Stimulated activated effector memory CD8-positive, alpha-beta T cell treated with anti-CD3 and anti-CD28 coated beads, Interleukin-12 subunit alpha, Interleukin-12 subunit beta, amount 100 ng/mL, for 72 hours (primary cell): Measurements from ENCODE around the gene CEP76.

ENCODE experiments used
- ATAC-seq: fragments of 150-1000 bp; cut with Tn5 transposase; 2 replicates; pipeline ENCODE4 v1.10.0; 2021
- DNase-seq, 2 donors: peaks; one replicate each; pipeline ENCODE4 v3.0.0; 2021 to 2022; ENCODE audit warnings: low spot score in 2 of 2
- H3K27ac Mint-ChIP-seq: one replicate; pipeline ENCODE4 v1.8.0; 2022; ENCODE audit warnings: mild to moderate bottlenecking, mixed read lengths
- H3K36me3 Mint-ChIP-seq: one replicate; pipeline ENCODE4 v1.8.0; 2022; ENCODE audit warnings: mild to moderate bottlenecking, mixed read lengths
- H3K4me1 Mint-ChIP-seq: one replicate; pipeline ENCODE4 v1.8.0; 2022; ENCODE audit warnings: mixed read lengths
- H3K4me3 Mint-ChIP-seq: one replicate; pipeline ENCODE4 v1.8.0; 2022; ENCODE audit warnings: mild to moderate bottlenecking, mixed read lengths
- H3K9me3 Mint-ChIP-seq: one replicate; pipeline ENCODE4 v1.8.0; 2022; ENCODE audit warnings: mixed read lengths

The CEP76 gene, protein sequence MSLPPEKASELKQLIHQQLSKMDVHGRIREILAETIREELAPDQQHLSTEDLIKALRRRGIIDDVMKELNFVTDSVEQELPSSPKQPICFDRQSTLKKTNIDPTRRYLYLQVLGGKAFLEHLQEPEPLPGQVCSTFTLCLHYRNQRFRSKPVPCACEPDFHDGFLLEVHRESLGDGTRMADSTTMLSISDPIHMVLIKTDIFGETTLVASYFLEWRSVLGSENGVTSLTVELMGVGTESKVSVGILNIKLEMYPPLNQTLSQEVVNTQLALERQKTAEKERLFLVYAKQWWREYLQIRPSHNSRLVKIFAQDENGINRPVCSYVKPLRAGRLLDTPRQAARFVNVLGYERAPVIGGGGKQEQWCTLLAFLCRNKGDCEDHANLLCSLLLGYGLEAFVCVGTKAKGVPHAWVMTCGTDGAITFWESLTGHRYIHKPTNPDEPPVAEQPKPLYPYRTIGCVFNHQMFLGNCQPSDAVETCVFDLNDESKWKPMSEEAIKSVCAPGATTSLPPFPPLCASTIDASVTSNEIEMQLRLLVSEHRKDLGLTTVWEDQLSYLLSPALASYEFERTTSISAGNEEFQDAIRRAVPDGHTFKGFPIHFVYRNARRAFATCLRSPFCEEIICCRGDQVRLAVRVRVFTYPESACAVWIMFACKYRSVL

GRCh38 chr18:12702221-12703095 lies at the start of gene CEP76, which contains the start of gene PSMG2:
TSS of gene CEP76 (minus strand) at chr18:12702723. CDS start at chr18:12702548, 175 bp downstream.
TSS of gene PSMG2 (plus strand) at chr18:12703042. CDS start at chr18:12703108, 66 bp downstream.
- H3K4me1 Mint-ChIP-seq, result peaks cover 36% of the 10 kb centered on the region
- peaks cover 50% of the 10 kb centered on the region for H3K36me3 Mint-ChIP-seq

GRCh38 chr18:12751891-12752290 lies 49.4 kb upstream of the CEP76 start:
- H3K4me1 Mint-ChIP-seq, result peaks cover 15% of the 10 kb centered on the region
- ATAC-seq, result no peak
- DNase-seq, result no peak
- no peaks in the 10 kb centered on the region for H3K9me3 Mint-ChIP-seq
- H3K4me3 Mint-ChIP-seq, result no peak overlapping the region
- H3K27ac Mint-ChIP-seq, result no peak overlapping the region
- H3K36me3 Mint-ChIP-seq, result peaks cover 8% of the 10 kb centered on the region

More at GRCh38 chr18:12702221-12703095, at the start of gene CEP76, which contains the start of gene PSMG2:
- DNase-seq, result peak; percentile 77 to 92
- peak; percentile 94 for ATAC-seq
- peak within 1 kb of the TSS; percentile 100 for H3K27ac Mint-ChIP-seq
- no peaks in the 10 kb centered on the region for H3K9me3 Mint-ChIP-seq
- H3K4me3 Mint-ChIP-seq, result peak within 1 kb of the TSS; percentile 99

DNA sequence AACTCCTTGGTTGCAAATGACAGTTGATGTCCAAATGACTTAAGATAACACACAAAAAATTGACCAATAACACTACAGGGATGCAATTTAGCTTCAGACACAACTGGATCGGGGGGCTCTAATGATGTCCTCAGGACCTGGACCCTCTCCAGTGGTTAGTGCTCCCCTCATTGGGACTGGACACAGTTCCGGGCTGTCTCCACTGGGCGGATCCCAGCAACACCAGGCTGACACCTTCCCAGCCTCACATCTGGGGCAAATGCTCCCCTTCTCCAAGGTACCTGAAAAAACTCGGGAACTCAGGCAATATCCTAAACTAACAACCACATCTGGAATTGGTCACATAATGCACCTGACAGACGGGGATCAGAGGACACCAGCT lies 49.0 kb upstream of the CEP76 start:
- no peaks in the 10 kb centered on the region for H3K9me3 Mint-ChIP-seq
- H3K4me1 Mint-ChIP-seq, result peaks cover 15% of the 10 kb centered on the region
- no peak for DNase-seq
- ATAC-seq, result no peak
- peaks cover 8% of the 10 kb centered on the region for H3K36me3 Mint-ChIP-seq
- no peak overlapping the region for H3K27ac Mint-ChIP-seq
- H3K4me3 Mint-ChIP-seq, result no peak overlapping the region

DNA sequence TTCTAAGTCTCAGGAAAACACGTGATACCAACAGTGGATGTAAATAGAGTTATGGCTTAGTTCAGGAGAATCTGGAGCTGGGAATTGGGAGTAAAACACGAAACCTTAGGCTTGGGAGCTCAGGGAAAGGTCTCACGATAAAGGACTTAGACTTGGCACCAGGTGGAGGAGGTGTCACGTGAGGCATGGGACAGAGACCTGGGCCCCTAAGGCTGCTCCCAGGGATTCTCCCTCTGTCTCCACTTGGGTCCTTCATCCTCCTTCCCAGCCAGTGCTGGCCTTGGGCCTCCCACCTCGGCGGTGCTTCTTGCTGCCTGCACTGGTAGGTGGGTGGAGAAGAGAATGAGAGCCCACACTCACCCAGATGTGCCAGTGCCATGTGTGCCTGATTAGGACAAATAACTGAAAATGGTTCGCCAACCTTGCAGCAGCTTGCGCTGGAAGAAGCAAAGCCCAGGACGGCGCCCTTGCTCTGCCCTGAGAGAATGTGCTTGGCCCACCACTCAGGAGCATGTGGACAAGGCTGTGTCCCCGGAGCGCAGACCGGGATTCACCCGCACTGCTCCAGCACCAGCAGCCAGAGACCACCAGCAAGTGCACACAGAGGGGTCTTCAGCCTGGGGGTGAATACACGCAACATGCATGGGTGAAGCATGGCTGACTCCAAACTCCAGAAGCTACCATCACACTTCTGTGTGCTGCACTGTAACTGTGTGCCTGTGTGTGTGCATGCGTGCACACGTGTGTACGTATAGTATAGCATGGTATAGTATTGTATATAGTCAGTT lies 48.4 kb upstream of the CEP76 start:
- H3K9me3 Mint-ChIP-seq, result no peaks in the 10 kb centered on the region
- no peak overlapping the region for H3K27ac Mint-ChIP-seq
- no peak overlapping the region for H3K4me3 Mint-ChIP-seq
- H3K4me1 Mint-ChIP-seq, result peaks cover 15% of the 10 kb centered on the region
- ATAC-seq (no peak), DNase-seq (no peak)
- H3K36me3 Mint-ChIP-seq, result peaks cover 8% of the 10 kb centered on the region

DNA sequence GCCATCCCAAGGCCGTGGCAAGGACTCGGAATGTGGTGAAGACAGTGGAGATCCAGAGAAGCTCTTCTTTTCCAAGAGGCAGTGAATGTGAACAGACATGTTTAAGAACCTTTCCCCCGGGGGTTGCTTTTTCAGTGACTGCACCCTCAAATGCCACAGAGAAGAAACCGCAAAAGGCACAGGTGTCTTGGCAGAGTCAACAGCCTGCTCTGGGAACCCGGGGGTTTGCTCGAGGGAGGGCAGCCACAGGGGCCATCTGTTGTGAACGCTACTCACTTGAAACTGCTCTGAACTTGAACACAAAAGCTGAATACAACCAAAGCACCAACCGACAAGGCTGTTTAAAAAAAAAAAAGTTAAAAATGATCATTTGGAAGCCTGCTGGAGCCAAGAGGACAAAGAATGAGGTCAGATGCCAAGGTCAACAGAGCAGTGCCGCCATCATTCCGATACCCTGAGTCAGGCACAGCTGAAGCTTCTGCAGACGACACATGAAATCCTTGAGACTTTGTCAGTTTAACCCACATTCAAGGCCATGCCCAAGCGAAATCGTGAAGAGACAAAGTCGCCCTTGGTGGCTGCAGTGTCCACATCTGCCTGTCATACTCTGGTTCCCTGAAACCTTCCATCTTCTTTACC lies 47.7 kb upstream of the CEP76 start:
- DNase-seq (no peak), ATAC-seq (no peak)
- H3K4me3 Mint-ChIP-seq, result no peak overlapping the region
- H3K9me3 Mint-ChIP-seq, result no peaks in the 10 kb centered on the region
- H3K27ac Mint-ChIP-seq, result no peak overlapping the region
- H3K36me3 Mint-ChIP-seq, result peaks cover 8% of the 10 kb centered on the region
- peaks cover 15% of the 10 kb centered on the region for H3K4me1 Mint-ChIP-seq

- no peak for DNase-seq
- no peak overlapping the region for H3K4me3 Mint-ChIP-seq
- H3K36me3 Mint-ChIP-seq, result peaks cover 8% of the 10 kb centered on the region
- H3K9me3 Mint-ChIP-seq, result no peaks in the 10 kb centered on the region
- no peak for ATAC-seq
- H3K4me1 Mint-ChIP-seq, result peaks cover 15% of the 10 kb centered on the region
- no peak overlapping the region for H3K27ac Mint-ChIP-seq
Observed at GRCh38 chr18:12749121-12749520, 46.6 kb upstream of the CEP76 start.

- Mint-ChIP-seq H3K4me1 (peaks cover 15% of the 10 kb centered on the region), H3K36me3 (peaks cover 8% of the 10 kb centered on the region), H3K4me3 (no peak overlapping the region), H3K27ac (no peak overlapping the region), H3K9me3 (no peaks in the 10 kb centered on the region)
- ATAC-seq, result no peak
- no peak for DNase-seq
Observed at GRCh38 chr18:12748671-12749070, 46.1 kb upstream of the CEP76 start.

DNA sequence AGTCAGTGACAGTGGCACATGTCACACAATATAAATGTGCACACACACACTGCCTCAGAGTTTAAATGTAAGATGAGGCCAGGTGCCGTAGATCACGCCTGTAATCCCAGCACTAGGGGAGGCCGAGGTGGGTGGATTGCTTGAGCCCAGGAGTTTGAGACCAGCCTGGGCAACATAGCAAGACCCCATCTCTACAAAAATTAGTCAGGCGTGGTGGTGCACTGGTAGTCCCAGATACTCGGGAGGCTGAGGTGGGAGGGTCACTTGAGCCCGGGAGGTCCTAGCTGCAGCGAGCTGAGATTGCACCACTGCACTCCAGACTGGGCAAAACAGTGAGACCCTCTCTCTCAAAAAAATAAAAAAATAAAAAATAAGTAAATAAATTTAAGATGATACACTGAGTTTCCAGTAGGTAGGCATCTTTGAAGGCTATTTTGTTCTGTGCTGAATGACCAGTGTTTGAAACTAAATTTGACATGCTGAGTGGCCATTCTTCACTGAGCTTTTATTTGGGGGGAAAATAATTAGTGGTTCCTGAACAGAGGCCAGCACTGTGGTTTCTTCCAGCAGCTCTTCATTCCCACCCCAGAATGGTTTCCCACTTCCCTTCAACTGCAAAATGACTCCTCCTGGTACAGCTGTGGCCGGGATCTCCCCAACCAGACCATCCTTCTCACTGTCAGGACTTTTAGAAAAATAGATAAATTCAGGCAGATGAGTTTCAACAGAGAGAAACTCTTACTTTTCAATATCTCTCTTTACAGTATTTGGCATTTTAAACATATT lies 45.2 kb upstream of the CEP76 start:
- peaks cover 8% of the 10 kb centered on the region for H3K36me3 Mint-ChIP-seq

GRCh38 chr18:12745095-12745795 lies 42.7 kb upstream of the CEP76 start:
- no peak for ATAC-seq
- no peak for DNase-seq
- no peak overlapping the region for H3K27ac Mint-ChIP-seq
- no peaks in the 10 kb centered on the region for H3K9me3 Mint-ChIP-seq
- H3K36me3 Mint-ChIP-seq, result peaks cover 8% of the 10 kb centered on the region
- peaks cover 10% of the 10 kb centered on the region for H3K4me1 Mint-ChIP-seq
- no peak overlapping the region for H3K4me3 Mint-ChIP-seq

More for the DNA sequence above, 45.2 kb upstream of the CEP76 start:
- Mint-ChIP-seq H3K9me3 (no peaks in the 10 kb centered on the region), H3K4me1 (peaks cover 15% of the 10 kb centered on the region), H3K27ac (no peak overlapping the region), H3K4me3 (no peak overlapping the region)
- no peak for ATAC-seq
- DNase-seq, result no peak

GRCh38 chr18:12744103-12744502 lies 41.6 kb upstream of the CEP76 start:
- no peak for DNase-seq

GRCh38 chr18:12742453-12742852 lies 39.9 kb upstream of the CEP76 start:
- Mint-ChIP-seq H3K4me1 (no peaks in the 10 kb centered on the region), H3K4me3 (no peak overlapping the region), H3K9me3 (no peaks in the 10 kb centered on the region), H3K27ac (no peak overlapping the region), H3K36me3 (no peaks in the 10 kb centered on the region)
- DNase-seq (no peak), ATAC-seq (no peak)

More at GRCh38 chr18:12744103-12744502, 41.6 kb upstream of the CEP76 start:
- no peak overlapping the region for H3K4me3 Mint-ChIP-seq
- no peaks in the 10 kb centered on the region for H3K9me3 Mint-ChIP-seq
- H3K36me3 Mint-ChIP-seq, result peaks cover 2% of the 10 kb centered on the region
- peak; percentile 68 for ATAC-seq
- H3K27ac Mint-ChIP-seq, result no peak overlapping the region
- H3K4me1 Mint-ChIP-seq, result peaks cover under 1% of the 10 kb centered on the region

- ATAC-seq (peak; percentile 77), DNase-seq (no peak)
- Mint-ChIP-seq H3K4me1 (no peaks in the 10 kb centered on the region), H3K4me3 (no peak overlapping the region), H3K36me3 (no peaks in the 10 kb centered on the region), H3K27ac (no peak overlapping the region), H3K9me3 (no peaks in the 10 kb centered on the region)
Observed at GRCh38 chr18:12741351-12741750, 38.8 kb upstream of the CEP76 start.

DNA sequence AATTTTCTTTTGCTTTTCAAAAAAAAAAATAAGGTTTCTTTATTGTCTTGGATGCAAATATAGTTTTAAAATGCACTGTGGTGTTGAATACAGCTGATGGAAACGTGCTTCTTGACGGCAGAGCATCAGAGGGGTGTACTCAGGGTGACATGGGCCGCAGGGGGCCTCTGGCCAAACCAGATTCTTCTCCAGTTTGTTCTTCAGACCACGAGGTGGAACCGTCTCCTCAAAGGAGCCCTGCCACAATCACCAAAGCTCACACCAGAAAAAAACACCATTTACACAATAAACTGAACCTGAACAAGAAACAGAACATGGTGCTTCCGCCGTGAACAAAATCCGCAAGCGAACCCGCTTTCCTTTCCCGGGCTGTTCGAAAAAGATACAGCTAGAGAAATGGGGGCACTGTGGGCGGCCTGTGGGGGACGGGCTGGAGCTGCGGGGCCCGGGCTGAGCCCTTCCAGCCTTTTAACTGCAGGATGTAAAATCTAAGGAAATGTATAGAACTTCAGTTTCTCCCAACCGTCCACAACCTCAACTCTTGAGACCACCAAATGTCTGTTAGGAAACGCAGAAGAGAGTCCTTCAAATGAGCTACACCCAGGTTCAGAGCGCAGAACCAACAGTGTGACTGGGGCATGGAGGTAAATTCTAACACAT lies 34.9 kb upstream of the CEP76 start:
- no peaks in the 10 kb centered on the region for H3K9me3 Mint-ChIP-seq
- no peak overlapping the region for H3K4me3 Mint-ChIP-seq
- ATAC-seq, result no peak

More for the DNA sequence above, 34.9 kb upstream of the CEP76 start:
- DNase-seq, result no peak
- Mint-ChIP-seq H3K36me3 (no peaks in the 10 kb centered on the region), H3K4me1 (no peaks in the 10 kb centered on the region), H3K27ac (no peak overlapping the region)
